WERI-Rb-1 (cell line): ENCODE results near the gene SDF2.

Experiments
- DNase-seq: peaks from one replicate; pipeline ENCODE4 v3.0.0-alpha.2; 2020
- H3K27ac ChIP-seq: fragments of 250-450 bp; sonication (Bioruptor Pico); 2 replicates; pipeline ENCODE4 v1.5.1; 2020; ENCODE audit warnings: mild to moderate bottlenecking, moderate library complexity
- H3K27me3 ChIP-seq: fragments of 250-450 bp; sonication (Bioruptor Pico); 2 replicates; pipeline ENCODE4 v1.5.1; 2021; ENCODE audit warnings: mild to moderate bottlenecking, low read depth, moderate library complexity; ENCODE audit not compliant: insufficient read depth, severe bottlenecking
- H3K36me3 ChIP-seq: fragments of 250-450 bp; sonication (Bioruptor Pico); 2 replicates; pipeline ENCODE4 v1.5.1; 2020; ENCODE audit warnings: mild to moderate bottlenecking, moderate library complexity
- H3K4me3 ChIP-seq: 2 replicates; pipeline ENCODE4 v1.5.1; 2011; ENCODE audit warnings: low read depth, mild to moderate bottlenecking, control low read depth, low read length
- H3K9me3 ChIP-seq: fragments of 250-450 bp; sonication (Bioruptor Pico); 2 replicates; pipeline ENCODE4 v1.5.1; 2021; ENCODE audit warnings: mild to moderate bottlenecking, moderate library complexity; ENCODE audit not compliant: severe bottlenecking
- CTCF ChIP-seq: IDR thresholded peaks from 2 replicates; pipeline ENCODE4 v1.5.1; 2011; ENCODE audit warnings: low read depth, mild to moderate bottlenecking, control low read depth, inconsistent platforms, low read length

Gene SDF2

GRCh38 chr17:28661635-28662526 lies at the start of gene SDF2, which contains the start of gene SUPT6H:
Gene SDF2, minus strand, starts transcription at chr17:28661906. Its CDS starts 30 bp downstream, at chr17:28661876.
Gene SUPT6H, plus strand, starts transcription at chr17:28662205. Its CDS starts 11,197 bp downstream, at chr17:28673402.
- peak within 1 kb of the TSS; percentile 77 for H3K4me3 ChIP-seq
- H3K27ac ChIP-seq = peak within 1 kb of the TSS; percentile 98
- H3K27me3 ChIP-seq = no peaks in the 10 kb centered on the region
- H3K36me3 ChIP-seq = peaks cover 50% of the 10 kb centered on the region
- peak; percentile 89 for DNase-seq
- no peak for TF ChIP-seq CTCF
- no peaks in the 10 kb centered on the region for H3K9me3 ChIP-seq

GRCh38 chr17:28710861-28711722 lies 49.4 kb upstream of the SDF2 start:
- TF ChIP-seq CTCF = no peak
- H3K9me3 ChIP-seq = no peaks in the 10 kb centered on the region
- no peaks in the 10 kb centered on the region for H3K27me3 ChIP-seq
- no peak overlapping the region for H3K27ac ChIP-seq
- H3K36me3 ChIP-seq = peaks cover 8% of the 10 kb centered on the region
- H3K4me3 ChIP-seq = no peak overlapping the region
- DNase-seq = no peak

- Histone ChIP-seq H3K9me3 (no peaks in the 10 kb centered on the region), H3K36me3 (peaks cover 46% of the 10 kb centered on the region), H3K27ac (no peak overlapping the region), H3K27me3 (no peaks in the 10 kb centered on the region), H3K4me3 (no peak overlapping the region)
- no peak for DNase-seq
- no peak for TF ChIP-seq CTCF
These were observed 45.6 kb upstream of the SDF2 start for GRCh38 chr17:28707339-28707720.

- peaks cover 52% of the 10 kb centered on the region for H3K36me3 ChIP-seq
- no peak for TF ChIP-seq CTCF
- H3K4me3 ChIP-seq = no peak overlapping the region
- no peak for DNase-seq
- no peaks in the 10 kb centered on the region for H3K9me3 ChIP-seq
- no peaks in the 10 kb centered on the region for H3K27me3 ChIP-seq
- no peak overlapping the region for H3K27ac ChIP-seq
These were observed 45.0 kb upstream of the SDF2 start for GRCh38 chr17:28706471-28707338.

- H3K27me3 ChIP-seq = no peaks in the 10 kb centered on the region
- no peak for TF ChIP-seq CTCF
- no peaks in the 10 kb centered on the region for H3K9me3 ChIP-seq
- peak overlapping the region; percentile 78 for H3K27ac ChIP-seq
- no peak overlapping the region for H3K4me3 ChIP-seq
- peaks cover 61% of the 10 kb centered on the region for H3K36me3 ChIP-seq
- no peak for DNase-seq
These were observed 44.1 kb upstream of the SDF2 start for GRCh38 chr17:28705728-28706334.
